IMR-90 (cell line): Measurements from ENCODE around the gene DYRK1A. TPM values are rescaled to one million over a fixed set of nuclear protein-coding genes. Genes with fewer than 3 reads are reported as not detected.

Source experiments
- ATAC-seq: fragments of 200-7000 bp; cut with Tn5 transposase; 2 replicates; pipeline ENCODE4 v1.9.1; 2020; ENCODE audit warnings: low read depth, mild to moderate bottlenecking, moderate library complexity
- BruUV-seq: library from RNA; stranded (reverse); fragments of 400-500 nt; replicated peaks from 2 replicates; lab custom pipeline; 2021; lab: Mats Ljungman, UMichigan
- CTCF ChIA-PET: fragments of 300-600 bp; formaldehyde crosslinking; extraction: SDS; loops from one replicate; lab custom pipeline; 2021; ENCODE audit warnings: antibody characterized with exemption; lab: Yijun Ruan, JAX
- POLR2A ChIA-PET: fragments of 300-600 bp; sonication (Branson Sonifier 250); formaldehyde crosslinking; loops from one replicate; lab custom pipeline; 2022; ENCODE audit warnings: antibody characterized with exemption; ENCODE audit not compliant: unreplicated experiment; lab: Charles Lee
- DNase-seq: peaks from one replicate; pipeline ENCODE4 v3.0.0; 2013
- H2AFZ ChIP-seq: replicated peaks from 2 replicates; pipeline ENCODE3; 2013; ENCODE audit warnings: low read length, mild to moderate bottlenecking; ENCODE audit not compliant: poor library complexity
- H2AK5ac ChIP-seq: 2 replicates; pipeline ENCODE4 v1.6.1; 2013; ENCODE audit warnings: low read depth, low read length, inconsistent platforms
- H2AK9ac ChIP-seq: replicated peaks from 2 replicates; pipeline ENCODE3; 2013; ENCODE audit warnings: mild to moderate bottlenecking, low read depth, low read length, moderate library complexity; ENCODE audit not compliant: poor library complexity
- H2BK120ac ChIP-seq: 2 replicates; pipeline ENCODE4 v1.6.1; 2013; ENCODE audit warnings: low read depth, low read length, inconsistent platforms
- H2BK15ac ChIP-seq: 3 replicates; pipeline ENCODE4 v1.6.1; 2013; ENCODE audit warnings: low read depth, low read length, inconsistent platforms
- H2BK20ac ChIP-seq: 2 replicates; pipeline ENCODE4 v1.6.1; 2013; ENCODE audit warnings: low read depth, mild to moderate bottlenecking, inconsistent platforms, low read length, moderate library complexity
- H2BK5ac ChIP-seq: 2 replicates; pipeline ENCODE4 v1.6.1; 2013; ENCODE audit warnings: mild to moderate bottlenecking, low read depth, low read length, inconsistent platforms; ENCODE audit not compliant: poor library complexity, severe bottlenecking
- H3K14ac ChIP-seq: replicated peaks from 2 replicates; pipeline ENCODE4 v1.6.1; 2013; ENCODE audit warnings: low read depth, low read length, inconsistent platforms
- H3K18ac ChIP-seq: 2 replicates; pipeline ENCODE4 v1.6.1; 2013; ENCODE audit warnings: low read depth, low read length, control low read depth
- H3K23ac ChIP-seq: 2 replicates; pipeline ENCODE4 v1.6.1; 2013; ENCODE audit warnings: low read depth, low read length, inconsistent platforms
- H3K27ac ChIP-seq: 2 replicates; pipeline ENCODE4 v1.5.1; 2013; ENCODE audit warnings: mild to moderate bottlenecking, control low read depth, low read length; ENCODE audit not compliant: insufficient read depth
- H3K27me3 ChIP-seq: 2 replicates; pipeline ENCODE4 v1.6.1; 2013; ENCODE audit warnings: low read length; ENCODE audit not compliant: control insufficient read depth, insufficient read depth
- H3K36me3 ChIP-seq: 2 replicates; pipeline ENCODE4 v1.6.1; 2013; ENCODE audit warnings: low read length, mixed read lengths; ENCODE audit not compliant: control insufficient read depth, insufficient read depth
- H3K4ac ChIP-seq: 2 replicates; pipeline ENCODE4 v1.6.1; 2013; ENCODE audit warnings: low read depth, low read length, inconsistent platforms
- H3K4me1 ChIP-seq: 2 replicates; pipeline ENCODE4 v1.6.1; 2013; ENCODE audit warnings: low read length, mixed read lengths; ENCODE audit not compliant: control insufficient read depth, insufficient read depth
- H3K4me2 ChIP-seq: 2 replicates; pipeline ENCODE4 v1.6.1; 2013; ENCODE audit warnings: low read depth, mild to moderate bottlenecking, control low read depth, low read length, moderate library complexity
- H3K4me3 ChIP-seq: 2 replicates; pipeline ENCODE4 v1.5.1; 2013; ENCODE audit warnings: low read depth, mild to moderate bottlenecking, control low read depth, low read length, moderate library complexity; ENCODE audit not compliant: insufficient read depth
- H3K56ac ChIP-seq: 2 replicates; pipeline ENCODE4 v1.6.1; 2013; ENCODE audit warnings: low read length, inconsistent platforms; ENCODE audit not compliant: insufficient read depth; ENCODE audit errors: extremely low read depth
- H3K79me1 ChIP-seq, 2 experiments: 2 replicates each; pipeline ENCODE4 v1.6.1; 2013; ENCODE audit warnings: low read length in 2 of 2, inconsistent platforms in 1 of 2, low read depth in 1 of 2
- H3K9ac ChIP-seq: 2 replicates; pipeline ENCODE4 v1.6.1; 2013; ENCODE audit warnings: low read depth, low read length, control low read depth
- H3K9me1 ChIP-seq: 2 replicates; pipeline ENCODE4 v1.6.1; 2013; ENCODE audit warnings: low read length, inconsistent platforms; ENCODE audit not compliant: insufficient read depth
- H3K9me3 ChIP-seq: 2 replicates; pipeline ENCODE4 v1.6.1; 2013; ENCODE audit warnings: low read length; ENCODE audit not compliant: control insufficient read depth, insufficient read depth
- H4K20me1 ChIP-seq: 2 replicates; pipeline ENCODE4 v1.6.1; 2013; ENCODE audit warnings: low read length, inconsistent platforms; ENCODE audit not compliant: insufficient read depth
- H4K5ac ChIP-seq: 2 replicates; pipeline ENCODE4 v1.6.1; 2013; ENCODE audit warnings: mild to moderate bottlenecking, low read depth, low read length, control low read depth
- H4K8ac ChIP-seq, 2 experiments: 2 replicates each; pipeline ENCODE4 v1.6.1; 2013; ENCODE audit warnings: low read depth in 2 of 2, low read length in 2 of 2, control low read depth in 1 of 2, inconsistent platforms in 1 of 2
- H4K91ac ChIP-seq: 2 replicates; pipeline ENCODE4 v1.6.1; 2013; ENCODE audit warnings: low read depth, low read length, inconsistent platforms; ENCODE audit not compliant: insufficient read depth
- CEBPB ChIP-seq: IDR thresholded peaks from 2 replicates; pipeline ENCODE4 v1.6.1; 2012; ENCODE audit warnings: low read depth, low read length, improper control_type of control experiment
- CHD1 ChIP-seq: IDR thresholded peaks from 2 replicates; pipeline ENCODE4 v1.6.1; 2012; ENCODE audit warnings: low read depth, low read length, improper control_type of control experiment
- MAFK ChIP-seq: IDR thresholded peaks from 2 replicates; pipeline ENCODE4 v1.6.1; 2012; ENCODE audit warnings: low read depth, low read length, improper control_type of control experiment
- MAZ ChIP-seq: IDR thresholded peaks from 2 replicates; pipeline ENCODE4 v1.6.1; 2012; ENCODE audit warnings: low read depth, mild to moderate bottlenecking, low read length, improper control_type of control experiment, moderate library complexity, borderline replicate concordance
- MXI1 ChIP-seq: IDR thresholded peaks from 2 replicates; pipeline ENCODE4 v1.6.1; 2012; ENCODE audit warnings: low read depth, mild to moderate bottlenecking, low read length, moderate library complexity, borderline replicate concordance
- RAD21 ChIP-seq: IDR thresholded peaks from 2 replicates; pipeline ENCODE4 v1.6.1; 2012; ENCODE audit warnings: low read length, improper control_type of control experiment
- SMC3 ChIP-seq: fragments of 150-350 bp; IDR thresholded peaks from 2 replicates; pipeline ENCODE4 v1.6.1; 2016; ENCODE audit warnings: low read depth, mild to moderate bottlenecking, antibody characterized with exemption, low read length, moderate library complexity
- WGBS, 2 experiments: methylation state at CpG; one replicate each; pipeline versions ENCODE4 v1.1.5 to v1.1.7; 2013; ENCODE audit warnings: missing lambda C conversion rate in 2 of 2; ENCODE audit not compliant: insufficient read length in 1 of 2; ENCODE audit errors: extremely low coverage in 2 of 2; 5-methylcytosine and 5-hydroxymethylcytosine counted together
- dilution Hi-C: fragments of 300-500 bp; cut with HindIII; formaldehyde crosslinking; loops from one replicate; pipeline ENCODE4 v1.14.3; 2018; ENCODE audit warnings: low sequenced_read_pairs; ENCODE audit not compliant: unreplicated experiment
- in situ Hi-C: fragments of 300-500 bp; cut with MboI; formaldehyde crosslinking; loops from 3 replicates; pipeline ENCODE4 v1.14.3; 2019; ENCODE audit warnings: low sequenced_read_pairs, inconsistent platforms, mixed read lengths
- intact Hi-C: fragments of 100-400 bp; cut with micrococcal nuclease; formaldehyde crosslinking; loops from 2 replicates; pipeline ENCODE4 v1.10.0; 2022
- polyA plus RNA-seq, 3 experiments: library from polyadenylated mRNA; depleted of rRNA; stranded (reverse); fragments of >200 nt; gene quantifications; 2 replicates each; pipeline ENCODE4 v1.2.3, GENCODE V29; 2012; ENCODE audit warnings: low replicate concordance in 1 of 3
- total RNA-seq: library from RNA; depleted of rRNA; stranded (reverse); fragments of >200 nt; gene quantifications from 2 replicates; pipeline ENCODE4 v1.2.3, GENCODE V29; 2012
- TF ChIP-seq, protein P1 (sequence below): fragments of 150-350 bp; IDR thresholded peaks from 2 replicates; pipeline ENCODE4 v1.6.1; 2017; ENCODE audit warnings: mild to moderate bottlenecking, antibody characterized with exemption, low read length, low read depth

DYRK1A gene
- total and polyA plus RNA-seq, 2 of the 4 experiments (the other 2 are of a cell fraction) = 18.6 to 50.5 TPM

DNA sequence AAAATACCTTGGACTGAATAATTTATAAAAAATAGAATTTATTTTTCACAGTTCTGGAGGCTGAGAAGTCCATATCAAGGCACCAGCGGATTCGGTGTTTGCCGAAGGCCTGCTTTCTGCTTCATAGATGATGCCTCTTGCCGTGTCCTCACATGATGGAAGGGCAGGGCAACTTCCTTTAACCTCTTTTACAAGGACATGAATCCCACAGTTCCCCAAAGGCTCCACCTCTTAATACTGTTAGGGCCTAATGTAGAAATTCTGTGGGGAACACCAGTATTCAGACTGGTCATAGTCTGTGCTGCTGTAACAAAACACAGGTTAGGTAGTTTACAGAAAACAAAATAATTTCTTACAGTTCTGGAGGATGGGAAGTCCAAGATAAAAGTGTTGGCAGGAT lies 25.9 kb downstream of the DYRK1A start:
- Histone ChIP-seq H2AFZ (no peak overlapping the region), H3K9me3 (no peaks in the 10 kb centered on the region), H2BK120ac (no peak overlapping the region), H2BK15ac (no peak overlapping the region), H3K4me3 (no peak overlapping the region), H3K56ac (no peak overlapping the region), H3K27me3 (no peaks in the 10 kb centered on the region), H3K36me3 (no peaks in the 10 kb centered on the region), H4K20me1 (peaks cover 98% of the 10 kb centered on the region), H3K4ac (no peak overlapping the region), H3K4me1 (peaks cover 10% of the 10 kb centered on the region), H3K9ac (no peak overlapping the region), H3K79me1 (peaks cover 14 to 82% of the 10 kb centered on the region in 2 experiments), H2AK9ac (no peak overlapping the region), H3K18ac (no peak overlapping the region), H3K23ac (no peak overlapping the region), H3K9me1 (peaks cover 25% of the 10 kb centered on the region), H3K27ac (no peak overlapping the region), H3K4me2 (no peak overlapping the region), H2BK20ac (no peak overlapping the region), H2BK5ac (no peak overlapping the region), H4K5ac (no peak overlapping the region), H4K8ac (no peak overlapping the region), H3K14ac (no peak overlapping the region), H2AK5ac (no peak overlapping the region), H4K91ac (no peak overlapping the region)
- intact Hi-C loops = no loop called here
- in situ Hi-C loops = no loop called here
- BruUV-seq = no TSS peak
- TF ChIP-seq CEBPB = no peak
- TF ChIP-seq, protein P1, sequence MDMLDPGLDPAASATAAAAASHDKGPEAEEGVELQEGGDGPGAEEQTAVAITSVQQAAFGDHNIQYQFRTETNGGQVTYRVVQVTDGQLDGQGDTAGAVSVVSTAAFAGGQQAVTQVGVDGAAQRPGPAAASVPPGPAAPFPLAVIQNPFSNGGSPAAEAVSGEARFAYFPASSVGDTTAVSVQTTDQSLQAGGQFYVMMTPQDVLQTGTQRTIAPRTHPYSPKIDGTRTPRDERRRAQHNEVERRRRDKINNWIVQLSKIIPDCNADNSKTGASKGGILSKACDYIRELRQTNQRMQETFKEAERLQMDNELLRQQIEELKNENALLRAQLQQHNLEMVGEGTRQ = no peak
- no peak for TF ChIP-seq RAD21
- no peak for TF ChIP-seq CHD1
- TF ChIP-seq MAFK = no peak
- no peak for TF ChIP-seq SMC3
- no peak for TF ChIP-seq MXI1
- no peak for TF ChIP-seq MAZ
- CTCF ChIA-PET = interaction anchor here (0.6 kb wide), 1 partner anchor 18 kb away, joined by 5 read pairs; no protein-coding TSS in a partner anchor
- no CpG with 5 or more reads among the region's 4 CpGs for WGBS, 2 experiments
- no peak for ATAC-seq
- POLR2A ChIA-PET = no interaction called here
- dilution Hi-C loops = no loop called here
- no peak for DNase-seq
